Activated CD8-positive, alpha-beta memory T cell treated with anti-CD3 and anti-CD28 coated beads for 36 hours (primary cell): ENCODE results near the gene WWC2. TPM values are rescaled to one million over a fixed set of nuclear protein-coding genes. Genes with fewer than 3 reads are reported as not detected.

Experiments
- CTCF ChIA-PET: fragments of 350-600 bp; sonication (Branson Sonifier 250); formaldehyde crosslinking; loops from one replicate; lab custom pipeline; 2021; ENCODE audit warnings: antibody characterized with exemption; lab: Charles Lee
- POLR2A ChIA-PET: fragments of 350-600 bp; sonication (Branson Sonifier 250); formaldehyde crosslinking; loops from one replicate; lab custom pipeline; 2021; ENCODE audit warnings: antibody characterized with exemption; lab: Charles Lee
- total RNA-seq, 2 experiments: library from RNA; stranded (reverse); gene quantifications; one replicate each; pipeline ENCODE4 v1.2.3, GENCODE V29; 2021

WWC2 gene
- total RNA-seq: 1 to 10 TPM; 1.3 to 1.5 TPM

- ChIA-PET POLR2A (interaction anchor here (0.7 kb wide), 1 partner anchor 81 kb away, joined by 3 read pairs; no protein-coding TSS in a partner anchor), CTCF (interaction anchor here (0.5 to 1.1 kb wide), 2 partner anchors 146 to 151 kb away, joined by 3 read pairs; no protein-coding TSS in a partner anchor)
These were observed at the start of gene WWC2 for GRCh38 chr4:183098723-183099536. Gene WWC2 (plus strand): TSS chr4:183099257. CDS start chr4:183099492, 235 bp downstream.

GRCh38 chr4:183053681-183054080, 45.4 kb upstream of the WWC2 start:
- ChIA-PET CTCF (no interaction called here), POLR2A (no interaction called here)

GRCh38 chr4:183057255-183057654, 41.8 kb upstream of the WWC2 start:
- ChIA-PET CTCF (interaction anchor here (1.2 kb wide), 1 partner anchor 16 kb away, joined by 4 read pairs; no protein-coding TSS in a partner anchor), POLR2A (no interaction called here)

GRCh38 chr4:183059797-183060196, 39.3 kb upstream of the WWC2 start:
- ChIA-PET CTCF (no interaction called here), POLR2A (no interaction called here)

- POLR2A ChIA-PET: no interaction called here
- CTCF ChIA-PET: no interaction called here
These were observed 30.6 kb upstream of the WWC2 start for GRCh38 chr4:183068502-183068901.

GRCh38 chr4:183071222-183071621, 27.8 kb upstream of the WWC2 start:
- POLR2A ChIA-PET: no interaction called here
- CTCF ChIA-PET: interaction anchor here (1.0 kb wide), 1 partner anchor 186 kb away, joined by 3 read pairs; no protein-coding TSS in a partner anchor

GRCh38 chr4:183072176-183072575, 26.9 kb upstream of the WWC2 start:
- ChIA-PET CTCF (no interaction called here), POLR2A (no interaction called here)

- POLR2A ChIA-PET: no interaction called here
- CTCF ChIA-PET: interaction anchor here (0.8 to 1.6 kb wide), 6 partner anchors 17 to 189 kb away, joined by 3 to 11 read pairs (median 4); no protein-coding TSS in a partner anchor
These were observed 25.3 kb upstream of the WWC2 start for GRCh38 chr4:183073838-183074145.

GRCh38 chr4:183074288-183074990, 24.6 kb upstream of the WWC2 start:
- CTCF ChIA-PET: interaction anchor here (0.8 to 2.5 kb wide), 5 partner anchors 176 to 188 kb away, joined by 3 to 11 read pairs (median 8); no protein-coding TSS in a partner anchor
- POLR2A ChIA-PET: no interaction called here

GRCh38 chr4:183078634-183079033, 20.4 kb upstream of the WWC2 start:
- POLR2A ChIA-PET: no interaction called here
- CTCF ChIA-PET: no interaction called here

GRCh38 chr4:183080372-183081115, 18.5 kb upstream of the WWC2 start:
- CTCF ChIA-PET: interaction anchor here (0.6 kb wide), 1 partner anchor 317 kb away, joined by 3 read pairs; no protein-coding TSS in a partner anchor
- POLR2A ChIA-PET: interaction anchor here (0.6 kb wide), 1 partner anchor 328 kb away, joined by 6 read pairs; no protein-coding TSS in a partner anchor

- ChIA-PET CTCF (no interaction called here), POLR2A (no interaction called here)
These were observed 18.0 kb upstream of the WWC2 start for GRCh38 chr4:183081116-183081469.

- CTCF ChIA-PET: no interaction called here
- POLR2A ChIA-PET: no interaction called here
These were observed 17.0 kb upstream of the WWC2 start for GRCh38 chr4:183082053-183082452.

GRCh38 chr4:183094393-183095198, 4.5 kb upstream of the WWC2 start:
- ChIA-PET CTCF (no interaction called here), POLR2A (no interaction called here)

- CTCF ChIA-PET: no interaction called here
- POLR2A ChIA-PET: no interaction called here
These were observed 3.9 kb upstream of the WWC2 start for GRCh38 chr4:183095199-183095512.

GRCh38 chr4:183096276-183096965, 2.6 kb upstream of the WWC2 start:
- ChIA-PET POLR2A (interaction anchor here (0.6 kb wide), 1 partner anchor 179 kb away, joined by 4 read pairs; no protein-coding TSS in a partner anchor), CTCF (no interaction called here)

- CTCF ChIA-PET: no interaction called here
- POLR2A ChIA-PET: interaction anchor here (0.6 kb wide), 1 partner anchor 180 kb away, joined by 4 read pairs; no protein-coding TSS in a partner anchor
These were observed 1.6 kb upstream of the WWC2 start for GRCh38 chr4:183097231-183098018.
